Kidney (tissue), 14 donors: ENCODE data around the gene PDSS2. TPM values are rescaled to one million over a fixed set of nuclear protein-coding genes. Genes with fewer than 3 reads are reported as not detected.

ENCODE experiments used
- DNase-seq, 5 donors: peaks; one replicate each; pipeline ENCODE4 v3.0.0-alpha.2; 2013 to 2020
- FAIRE-seq: peaks from 2 replicates; lab custom pipeline; 2012; peaks lifted over from hg19 to GRCh38; lab: Jason Lieb, UNC
- H3K27ac ChIP-seq, 2 donors: one replicate each; pipeline ENCODE4 v1.7.0; 2013; ENCODE audit warnings: low read depth in 2 of 2, low read length in 2 of 2, inconsistent platforms in 1 of 2
- H3K27me3 ChIP-seq: one replicate; pipeline ENCODE4 v1.7.1; 2013; ENCODE audit warnings: low read length, inconsistent platforms; ENCODE audit not compliant: control insufficient read depth, insufficient read depth
- H3K36me3 ChIP-seq, 3 donors: one replicate each; pipeline versions ENCODE4 v1.7.0 to v1.7.1; 2013; ENCODE audit warnings: low read length in 3 of 3, control low read depth in 1 of 3, inconsistent platforms in 1 of 3; ENCODE audit not compliant: insufficient read depth in 3 of 3, control insufficient read depth in 2 of 3
- H3K4me1 ChIP-seq, 3 donors: one replicate each; pipeline versions ENCODE4 v1.7.0 to v1.7.1; 2013; ENCODE audit warnings: low read length in 3 of 3, inconsistent platforms in 1 of 3, low read depth in 1 of 3; ENCODE audit not compliant: control insufficient read depth in 2 of 3, insufficient read depth in 2 of 3
- H3K4me3 ChIP-seq, 3 donors: one replicate each; pipeline versions ENCODE4 v1.7.0 to v1.8.1; 2013; ENCODE audit warnings: low read length in 3 of 3, control low read depth in 1 of 3, inconsistent platforms in 1 of 3
- H3K9ac ChIP-seq, 3 donors: one replicate each; pipeline versions ENCODE4 v1.7.0 to v1.7.1; 2013; ENCODE audit warnings: low read length in 3 of 3, control low read depth in 1 of 3, inconsistent platforms in 1 of 3
- H3K9me3 ChIP-seq, 3 donors: one replicate each; pipeline versions ENCODE4 v1.7.0 to v1.7.1; 2013; ENCODE audit warnings: low read length in 3 of 3, control low read depth in 1 of 3, inconsistent platforms in 1 of 3; ENCODE audit not compliant: control insufficient read depth in 2 of 3, insufficient read depth in 1 of 3
- CTCF ChIP-seq: IDR thresholded peaks from 3 replicates; pipeline ENCODE4 v1.5.1; 2012; ENCODE audit warnings: mild to moderate bottlenecking, moderate library complexity, borderline replicate concordance; ENCODE audit not compliant: insufficient read depth; ENCODE audit errors: extremely low read depth
- intact Hi-C: fragments of 100-400 bp; cut with DNase I; formaldehyde crosslinking; loops from one replicate; pipeline ENCODE4 v1.11.1; 2022
- polyA plus RNA-seq: library from polyadenylated mRNA; stranded (reverse); fragments of 350-450 nt; fragmentation: Illumina TruSeq; extraction: RNeasy Lipid Tissue Mini Kit (QIAGEN cat#74804); gene quantifications from one replicate; pipeline ENCODE4 v1.2.3, GENCODE V29; 2014; ENCODE audit warnings: low read depth, low replicate concordance; ENCODE audit not compliant: insufficient read depth
- total RNA-seq: library from RNA; stranded (reverse); fragmentation: NEBNext Ultra II Directional; extraction: Animal tissue kit (Norgen Biotek cat#: 25700); gene quantifications from one replicate; pipeline ENCODE4 v1.2.1, GENCODE V29; 2021
- donor health status: control.
- donor health status: control.
- donor health status: control.
- donor health status: control.
- donor health status: control.
- donor health status: DM: yes; HTN: yes; CAD: no.
- donor health status: Normal renal cell carcinoma (clear cell type).

The PDSS2 gene
- total and polyA plus RNA-seq, 2 donors from 2014 or later = 16.4 to 20.7 TPM

- TF ChIP-seq CTCF = no peak
- H3K4me3 ChIP-seq = no peak overlapping the region
- no peak overlapping the region for H3K27ac ChIP-seq
- H3K4me1 ChIP-seq = no peaks in the 10 kb centered on the region
- no peaks in the 10 kb centered on the region for H3K27me3 ChIP-seq
- H3K36me3 ChIP-seq = peaks cover 0 to 2% (median 0%) of the 10 kb centered on the region in 3 donors
- H3K9me3 ChIP-seq = no peaks in the 10 kb centered on the region
- no peak overlapping the region for H3K9ac ChIP-seq
- intact Hi-C loops = no loop called here
- no peak for FAIRE-seq
- DNase-seq = no peak
Observed at GRCh38 chr6:107504270-107505026, 45.1 kb upstream of the PDSS2 start.

- intact Hi-C loops = no loop called here
- Histone ChIP-seq H3K4me3 (no peak overlapping the region), H3K36me3 (no peaks in the 10 kb centered on the region), H3K9me3 (no peaks in the 10 kb centered on the region), H3K27me3 (no peaks in the 10 kb centered on the region), H3K27ac (no peak overlapping the region), H3K4me1 (peaks cover 0 to 22% (median 2%) of the 10 kb centered on the region in 3 donors), H3K9ac (no peak overlapping the region)
- no peak for FAIRE-seq
- DNase-seq = no peak
- TF ChIP-seq CTCF = no peak
Observed at GRCh38 chr6:107496892-107497684, 37.7 kb upstream of the PDSS2 start.

- Histone ChIP-seq H3K36me3 (no peaks in the 10 kb centered on the region), H3K27me3 (no peaks in the 10 kb centered on the region), H3K27ac (no peak overlapping the region), H3K9me3 (no peaks in the 10 kb centered on the region), H3K4me3 (no peak overlapping the region), H3K4me1 (peaks cover 2 to 29% (median 2%) of the 10 kb centered on the region in 3 donors), H3K9ac (no peak overlapping the region)
- TF ChIP-seq CTCF = no peak
- intact Hi-C loops = no loop called here
- FAIRE-seq (no peak), DNase-seq (no peak)
Observed at GRCh38 chr6:107495971-107496370, 36.6 kb upstream of the PDSS2 start.
